Nephron progenitor cell (in vitro differentiated cells): Measurements from ENCODE around the gene SPAM1.

Experiments used
- DNase-seq: peaks from one replicate; pipeline ENCODE4 v3.0.0; 2021
- H3K27ac Mint-ChIP-seq: 2 replicates; pipeline ENCODE4 v1.8.0; 2021; ENCODE audit warnings: mild to moderate bottlenecking, moderate library complexity, mixed read lengths
- H3K27me3 Mint-ChIP-seq: 2 replicates; pipeline ENCODE4 v1.8.0; 2021; ENCODE audit warnings: mild to moderate bottlenecking, low read depth, mixed read lengths; ENCODE audit not compliant: poor library complexity
- H3K36me3 Mint-ChIP-seq: 2 replicates; pipeline ENCODE4 v1.8.0; 2021; ENCODE audit warnings: low read depth, mixed read lengths
- H3K4me1 Mint-ChIP-seq: 2 replicates; pipeline ENCODE4 v1.8.0; 2021; ENCODE audit warnings: mixed read lengths
- H3K4me3 Mint-ChIP-seq: 2 replicates; pipeline ENCODE4 v1.8.0; 2021; ENCODE audit warnings: mild to moderate bottlenecking, moderate library complexity, mixed read lengths
- H3K9me3 Mint-ChIP-seq: 2 replicates; pipeline ENCODE4 v1.8.0; 2021; ENCODE audit warnings: mild to moderate bottlenecking, moderate library complexity, mixed read lengths
- TF ChIP-seq, protein P1 (sequence below): fragments of 200-600 bp; sonication (generic); IDR thresholded peaks from 2 replicates; pipeline ENCODE4 v1.5.0; 2021; ENCODE audit warnings: antibody characterized with exemption

SPAM1 gene

DNA sequence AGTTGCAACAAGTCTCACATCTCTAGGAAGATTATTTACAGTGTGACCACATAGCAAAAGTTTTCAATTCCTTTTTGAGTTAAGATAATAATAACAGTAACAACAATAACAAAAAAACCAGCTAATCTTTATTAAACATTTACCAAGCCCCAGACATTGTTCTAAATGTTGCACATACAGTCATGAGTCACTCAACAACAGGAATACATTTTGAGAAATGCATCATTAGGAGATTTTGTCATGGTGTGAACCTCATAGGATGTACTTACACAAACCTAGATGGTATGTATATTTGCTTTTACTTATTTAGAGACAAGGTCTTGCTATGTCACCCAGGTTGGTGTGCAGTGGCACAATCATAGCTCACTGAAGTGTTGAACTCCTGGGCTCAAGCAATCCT is 52.0 kb downstream of the SPAM1 start:
- no peaks in the 10 kb centered on the region for H3K36me3 Mint-ChIP-seq
- H3K9me3 Mint-ChIP-seq = peaks cover 7% of the 10 kb centered on the region
- H3K4me1 Mint-ChIP-seq = no peaks in the 10 kb centered on the region
- no peak for DNase-seq
- TF ChIP-seq, protein P1, sequence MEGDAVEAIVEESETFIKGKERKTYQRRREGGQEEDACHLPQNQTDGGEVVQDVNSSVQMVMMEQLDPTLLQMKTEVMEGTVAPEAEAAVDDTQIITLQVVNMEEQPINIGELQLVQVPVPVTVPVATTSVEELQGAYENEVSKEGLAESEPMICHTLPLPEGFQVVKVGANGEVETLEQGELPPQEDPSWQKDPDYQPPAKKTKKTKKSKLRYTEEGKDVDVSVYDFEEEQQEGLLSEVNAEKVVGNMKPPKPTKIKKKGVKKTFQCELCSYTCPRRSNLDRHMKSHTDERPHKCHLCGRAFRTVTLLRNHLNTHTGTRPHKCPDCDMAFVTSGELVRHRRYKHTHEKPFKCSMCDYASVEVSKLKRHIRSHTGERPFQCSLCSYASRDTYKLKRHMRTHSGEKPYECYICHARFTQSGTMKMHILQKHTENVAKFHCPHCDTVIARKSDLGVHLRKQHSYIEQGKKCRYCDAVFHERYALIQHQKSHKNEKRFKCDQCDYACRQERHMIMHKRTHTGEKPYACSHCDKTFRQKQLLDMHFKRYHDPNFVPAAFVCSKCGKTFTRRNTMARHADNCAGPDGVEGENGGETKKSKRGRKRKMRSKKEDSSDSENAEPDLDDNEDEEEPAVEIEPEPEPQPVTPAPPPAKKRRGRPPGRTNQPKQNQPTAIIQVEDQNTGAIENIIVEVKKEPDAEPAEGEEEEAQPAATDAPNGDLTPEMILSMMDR = no peak
- H3K4me3 Mint-ChIP-seq = no peak overlapping the region
- no peak overlapping the region for H3K27ac Mint-ChIP-seq
- H3K27me3 Mint-ChIP-seq = no peaks in the 10 kb centered on the region

DNA sequence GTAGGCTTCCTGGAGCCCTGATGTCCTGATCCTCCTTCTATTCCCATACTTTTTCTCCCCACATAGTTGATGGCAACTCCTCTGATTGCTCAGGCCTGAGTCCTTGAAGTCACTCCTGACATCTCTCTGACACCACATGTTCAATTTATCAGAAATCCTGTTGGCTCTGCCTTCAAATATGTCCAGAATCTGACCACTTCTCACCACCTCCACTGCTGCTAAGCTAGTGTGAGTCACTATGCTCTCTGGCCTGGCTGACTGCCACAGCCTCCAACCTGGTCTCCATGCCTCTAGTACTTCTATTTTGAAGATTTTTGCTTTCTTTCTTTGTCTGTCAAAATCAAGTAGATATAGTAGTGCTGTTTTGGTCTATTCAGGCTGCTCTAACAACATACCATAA is 54.8 kb downstream of the SPAM1 start:
- Mint-ChIP-seq H3K36me3 (no peaks in the 10 kb centered on the region), H3K27me3 (no peaks in the 10 kb centered on the region), H3K4me1 (no peaks in the 10 kb centered on the region), H3K9me3 (peaks cover 19% of the 10 kb centered on the region), H3K4me3 (no peak overlapping the region), H3K27ac (no peak overlapping the region)
- TF ChIP-seq, protein P1 = no peak
- no peak for DNase-seq

DNA sequence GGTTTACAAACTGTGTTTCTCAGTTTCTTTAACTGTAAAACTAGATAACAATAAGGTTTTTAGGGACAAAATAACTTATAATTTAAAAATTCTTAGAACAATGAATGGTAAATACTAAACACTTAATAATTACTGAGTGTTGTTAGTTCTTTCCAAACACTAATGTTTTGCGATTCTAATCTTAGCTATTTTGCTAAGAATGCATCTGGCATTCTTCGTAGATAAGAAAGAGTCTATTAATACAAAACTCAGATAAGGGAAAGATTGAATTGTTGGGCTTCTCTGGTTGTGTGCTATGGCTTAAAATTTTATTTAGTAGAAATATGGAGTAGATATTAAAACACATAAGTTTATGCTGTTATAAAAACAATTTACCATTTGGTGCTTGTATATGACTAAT is 62.4 kb downstream of the SPAM1 start:
- no peaks in the 10 kb centered on the region for H3K4me1 Mint-ChIP-seq
- H3K27ac Mint-ChIP-seq = no peak overlapping the region
- H3K4me3 Mint-ChIP-seq = no peak overlapping the region
- no peaks in the 10 kb centered on the region for H3K36me3 Mint-ChIP-seq
- peaks cover 9% of the 10 kb centered on the region for H3K9me3 Mint-ChIP-seq
- H3K27me3 Mint-ChIP-seq = no peaks in the 10 kb centered on the region
- TF ChIP-seq, protein P1 = no peak
- no peak for DNase-seq

DNA sequence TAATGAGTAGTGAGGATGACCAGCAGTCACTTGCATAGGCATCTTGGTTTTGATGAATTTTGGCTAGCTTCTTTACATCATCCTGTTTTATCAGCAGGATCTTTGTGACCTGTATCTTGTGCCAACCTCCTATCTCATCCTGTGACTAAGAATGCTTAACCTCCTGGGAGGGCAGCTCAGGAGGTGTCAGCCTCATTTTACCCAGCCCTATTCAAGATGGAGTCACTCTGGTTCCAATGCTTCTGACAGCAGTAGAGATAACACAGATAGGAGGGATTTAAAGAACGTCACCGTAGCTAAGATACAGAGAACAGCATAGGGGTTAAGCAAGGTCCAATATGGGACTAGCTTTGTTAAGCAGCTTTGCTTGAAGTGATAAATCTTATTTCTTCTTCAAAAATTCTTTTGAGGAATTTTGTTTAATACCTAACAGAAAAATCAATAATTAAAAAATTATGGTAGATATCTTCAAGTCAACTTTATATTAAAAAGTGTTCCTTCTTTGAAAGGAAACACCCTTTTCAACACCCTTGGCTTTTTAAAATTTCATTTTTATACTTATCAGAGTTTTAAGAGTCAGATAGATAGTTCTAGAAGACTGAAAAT is 68.0 kb downstream of the SPAM1 start:
- no peak overlapping the region for H3K4me3 Mint-ChIP-seq
- H3K9me3 Mint-ChIP-seq = peaks cover 5% of the 10 kb centered on the region
- H3K36me3 Mint-ChIP-seq = no peaks in the 10 kb centered on the region
- TF ChIP-seq, protein P1 = no peak
- H3K4me1 Mint-ChIP-seq = no peaks in the 10 kb centered on the region
- no peak for DNase-seq
- no peak overlapping the region for H3K27ac Mint-ChIP-seq
- H3K27me3 Mint-ChIP-seq = peaks cover 8% of the 10 kb centered on the region

DNA sequence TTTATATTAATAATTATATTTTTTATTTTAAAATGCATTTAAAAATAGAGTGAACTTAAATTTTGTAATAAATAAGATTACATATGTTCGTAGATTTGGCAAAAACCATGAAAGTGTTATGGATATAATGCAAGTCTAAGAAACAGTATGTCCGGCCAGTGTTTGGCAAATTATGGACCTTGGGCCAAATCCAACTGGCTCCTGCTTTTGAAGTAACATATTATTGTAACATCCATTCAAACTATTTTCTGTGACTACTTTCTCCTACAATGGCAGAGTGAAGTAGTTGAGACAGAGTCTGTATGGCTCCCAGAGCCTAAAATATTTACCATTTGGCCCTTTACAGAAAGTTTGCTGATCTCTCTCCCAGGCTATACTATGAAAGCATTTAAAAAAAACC is 69.0 kb downstream of the SPAM1 start:
- H3K27ac Mint-ChIP-seq = no peak overlapping the region
- DNase-seq = no peak
- H3K4me3 Mint-ChIP-seq = no peak overlapping the region
- TF ChIP-seq, protein P1 = no peak
- no peaks in the 10 kb centered on the region for H3K36me3 Mint-ChIP-seq
- H3K27me3 Mint-ChIP-seq = peaks cover 8% of the 10 kb centered on the region
- peaks cover 5% of the 10 kb centered on the region for H3K9me3 Mint-ChIP-seq
- peaks cover 4% of the 10 kb centered on the region for H3K4me1 Mint-ChIP-seq

DNA sequence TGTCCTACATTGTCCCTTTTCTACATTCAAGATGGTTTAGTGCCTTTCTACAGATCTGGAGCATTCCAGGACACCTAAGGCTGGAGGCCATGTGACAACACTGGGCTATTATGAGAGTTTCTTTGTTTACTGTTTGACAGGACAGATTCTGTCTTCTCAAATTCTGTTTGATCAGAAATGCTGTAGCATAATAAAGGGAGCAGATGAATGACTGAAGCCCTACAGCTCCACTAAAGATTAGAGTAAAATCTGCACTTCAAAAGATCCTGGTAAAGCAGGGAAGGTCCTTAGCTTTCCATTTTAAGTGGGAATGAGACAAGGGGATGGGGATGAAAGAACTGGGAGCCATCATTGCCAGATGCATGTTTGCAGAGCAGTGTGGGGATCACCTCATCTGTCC is 69.4 kb downstream of the SPAM1 start:
- peaks cover 8% of the 10 kb centered on the region for H3K27me3 Mint-ChIP-seq
- H3K36me3 Mint-ChIP-seq = no peaks in the 10 kb centered on the region
- H3K9me3 Mint-ChIP-seq = peaks cover 5% of the 10 kb centered on the region
- H3K27ac Mint-ChIP-seq = no peak overlapping the region
- H3K4me1 Mint-ChIP-seq = peaks cover 4% of the 10 kb centered on the region
- TF ChIP-seq, protein P1 = no peak
- H3K4me3 Mint-ChIP-seq = no peak overlapping the region
- DNase-seq = no peak
